HL-60 (cell line): ENCODE results near the gene HS1BP3.

Source experiments
- CTCF ChIP-seq: IDR thresholded peaks from one replicate; pipeline ENCODE4 v1.5.1; 2011; ENCODE audit warnings: low read length, control low read depth, inconsistent platforms; ENCODE audit not compliant: insufficient read depth
- GABPA ChIP-seq: IDR thresholded peaks from 2 replicates; pipeline ENCODE4 v1.6.1; 2012; ENCODE audit warnings: low read depth
- POLR2AphosphoS5 ChIP-seq: IDR thresholded peaks from 2 replicates; pipeline ENCODE4 v1.6.1; 2012; ENCODE audit warnings: low read depth
- REST ChIP-seq: IDR thresholded peaks from 2 replicates; pipeline ENCODE4 v1.6.1; 2012; ENCODE audit warnings: low read depth; ENCODE audit not compliant: insufficient replicate concordance

- TF ChIP-seq CTCF = no peak
- TF ChIP-seq REST = no peak
- no peak for TF ChIP-seq GABPA
- no peak for TF ChIP-seq POLR2AphosphoS5
Measured at GRCh38 chr2:20625491-20626391, 25.2 kb downstream of the HS1BP3 start.
